HG03097 (cell line): ENCODE results near the gene CNTN5.

Source experiments
- ATAC-seq: cut with Tn5 transposase; IDR thresholded peaks from one replicate; pipeline ENCODE4 v1.9.1; 2021; ENCODE audit not compliant: unreplicated experiment, low FRiP score

Gene CNTN5

DNA sequence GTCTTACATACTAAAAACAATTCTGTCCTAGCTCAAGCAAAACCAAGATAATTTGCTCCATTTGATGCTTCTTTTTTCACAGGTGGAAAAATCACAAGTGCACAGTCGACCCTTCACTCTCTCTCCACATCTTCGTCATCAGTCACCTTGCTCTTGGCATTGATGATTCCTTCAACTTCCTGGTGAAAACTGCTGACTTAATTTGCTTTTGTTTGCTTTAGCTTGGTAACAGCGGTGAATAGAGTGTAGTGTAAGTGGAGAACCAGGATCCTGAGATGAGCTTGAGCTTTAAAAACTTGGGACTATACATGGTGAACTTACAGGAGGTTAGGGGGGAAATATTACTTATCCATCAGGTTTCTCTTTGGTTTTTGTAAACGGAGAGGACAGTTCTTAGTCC lies 1335.3 kb downstream of the CNTN5 start:
- no peak for ATAC-seq

DNA sequence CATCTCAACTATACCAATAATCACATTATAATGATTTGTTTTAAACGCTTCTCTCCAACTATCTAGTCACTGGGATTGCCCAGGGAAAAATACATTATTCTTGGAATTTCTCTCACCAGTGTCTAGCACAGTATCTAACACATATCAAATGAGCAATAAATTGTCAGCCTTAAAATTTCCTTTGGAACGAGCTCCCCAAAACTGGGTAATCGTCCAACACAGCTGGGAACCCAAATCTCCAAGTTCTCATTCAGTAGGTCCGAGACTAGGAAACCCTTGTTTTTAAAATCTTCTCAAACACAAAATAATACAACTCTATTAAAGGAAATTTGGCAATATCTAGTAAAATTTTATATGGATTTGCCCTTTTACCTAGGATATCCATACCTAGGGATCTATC lies 1338.5 kb downstream of the CNTN5 start:
- no peak for ATAC-seq

DNA sequence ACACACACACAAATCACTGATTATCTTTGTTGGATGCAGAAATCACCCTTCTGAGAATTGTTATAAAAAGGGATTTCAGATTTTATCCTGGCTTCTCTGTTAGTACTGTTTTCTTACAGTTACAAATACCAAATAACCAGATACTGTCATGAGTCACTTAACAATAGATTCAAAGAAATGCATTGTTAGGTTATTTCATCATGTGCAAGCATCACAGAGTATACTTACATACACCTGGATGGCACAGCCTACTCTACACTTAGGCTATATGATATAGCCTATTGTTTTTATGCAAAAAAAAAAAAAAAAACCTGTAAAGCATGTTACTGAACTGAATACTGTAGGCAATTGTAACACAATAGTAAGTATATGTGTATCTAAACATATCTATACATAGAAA lies 1347.1 kb downstream of the CNTN5 start:
- no peak for ATAC-seq

DNA sequence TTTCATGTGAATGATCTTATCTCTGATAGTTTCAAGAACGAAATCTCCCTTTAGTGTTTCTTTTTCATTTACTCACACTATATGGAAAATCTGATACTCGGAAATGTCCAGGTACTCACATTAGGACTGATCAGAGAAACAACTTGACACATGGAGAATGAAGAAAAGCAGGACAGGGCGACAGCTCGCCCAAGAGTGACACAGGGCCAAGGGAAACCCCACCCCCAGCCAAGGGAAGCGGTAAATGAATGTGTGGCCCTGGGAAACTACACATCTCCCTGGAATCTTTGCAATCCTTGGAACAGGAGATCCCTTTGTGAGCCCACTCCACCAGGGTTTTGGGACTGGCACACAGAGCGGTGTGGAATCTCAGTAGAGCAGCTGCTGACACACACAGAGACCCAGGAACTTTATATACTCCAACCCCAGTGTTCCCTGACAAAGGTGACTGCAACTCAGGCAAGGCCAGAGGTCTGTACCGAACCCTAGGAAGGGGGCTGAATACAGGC lies 1362.7 kb downstream of the CNTN5 start:
- no peak for ATAC-seq

DNA sequence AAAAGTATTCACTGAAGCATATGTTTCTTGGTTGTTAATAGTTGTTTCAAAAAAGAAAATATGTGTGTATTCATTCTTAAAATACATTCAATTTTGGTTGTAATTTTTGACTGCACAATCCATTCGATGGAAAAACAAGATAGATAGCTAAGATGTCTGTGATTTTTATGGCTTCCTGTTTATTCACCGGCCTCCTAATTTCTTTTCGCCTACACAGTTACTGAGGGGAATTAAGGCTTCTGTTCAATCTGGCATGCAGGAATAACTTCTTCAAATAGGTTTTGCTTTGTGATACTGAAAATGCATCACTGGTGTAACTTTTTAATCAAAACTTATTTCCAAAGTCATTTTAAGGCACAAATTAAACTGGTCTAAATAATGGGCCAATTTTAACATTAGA lies 1375.5 kb downstream of the CNTN5 start:
- no peak for ATAC-seq

DNA sequence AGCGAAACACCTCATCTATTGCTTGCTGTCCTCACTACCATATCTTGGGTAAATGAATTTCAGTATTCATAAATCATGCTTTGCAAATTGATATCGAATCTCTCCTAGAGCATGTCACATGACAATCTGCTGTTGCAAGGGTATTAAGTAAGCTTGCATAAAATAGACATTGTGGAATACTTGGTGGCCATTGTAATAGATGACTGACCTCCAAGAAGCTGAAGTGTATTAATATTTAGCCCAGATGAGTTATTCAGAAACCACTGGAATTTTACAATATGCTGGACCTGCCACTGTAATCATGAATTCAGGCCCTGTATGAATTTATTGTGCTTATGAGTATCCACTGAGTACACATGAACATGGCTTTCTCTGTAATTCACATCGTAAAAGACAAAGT lies 1376.7 kb downstream of the CNTN5 start:
- ATAC-seq = no peak

DNA sequence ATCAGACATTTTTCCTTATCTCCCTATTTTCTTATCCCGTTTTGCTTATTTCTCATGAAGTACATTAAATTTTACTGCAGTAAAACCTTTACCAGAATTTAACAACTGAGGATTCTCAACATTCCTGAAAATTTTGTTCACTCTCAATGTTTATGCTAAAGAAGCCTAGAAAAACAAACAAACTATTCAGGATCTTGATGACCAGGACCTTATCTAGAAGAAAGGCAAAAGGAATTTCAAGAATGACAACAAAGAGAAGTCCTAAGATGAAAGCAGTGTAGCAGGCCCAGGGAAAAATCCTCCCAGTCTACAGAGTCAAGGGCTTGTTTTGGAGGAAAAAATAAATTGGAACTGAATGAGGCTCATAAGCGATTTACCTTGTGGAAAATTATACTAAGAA lies 1383.1 kb downstream of the CNTN5 start:
- ATAC-seq = no peak

DNA sequence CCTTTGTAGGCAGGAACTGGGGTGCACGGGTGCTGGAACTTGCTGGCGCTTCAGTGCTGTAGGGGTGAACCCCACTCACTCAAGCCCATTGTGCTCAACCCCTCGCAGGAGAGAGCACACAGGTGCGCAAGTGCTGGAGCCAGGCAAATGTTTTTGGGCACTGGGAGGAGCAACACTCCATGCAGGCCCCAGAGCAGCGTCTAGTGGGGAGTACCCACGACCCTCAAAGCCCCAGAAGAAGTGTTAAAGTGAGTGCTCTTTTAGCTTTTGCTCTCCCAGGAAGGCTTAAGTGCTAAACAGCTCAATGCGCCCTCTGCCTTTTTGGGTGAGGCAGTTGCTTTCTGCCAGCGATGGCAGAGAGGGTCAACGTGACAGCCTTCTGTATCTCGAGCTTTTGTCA lies 1384.2 kb downstream of the CNTN5 start:
- ATAC-seq = no peak
